GM19328 (cell line): Measurements from ENCODE around the gene SCART1.
"Not testable (repeated sequence)": the region's sequence is repeated elsewhere in the genome, so short reads cannot be mapped to it uniquely, and the experiment has no call there.

ENCODE experiments used
- ATAC-seq: cut with Tn5 transposase; IDR thresholded peaks from one replicate; pipeline ENCODE4 v1.9.1; 2021; ENCODE audit warnings: mild to moderate bottlenecking, moderate library complexity; ENCODE audit not compliant: unreplicated experiment

The SCART1 gene

GRCh38 chr10:133455196-133455595 is 1.5 kb downstream of the SCART1 start:
- ATAC-seq = no peak

- ATAC-seq = no peak
Observed at GRCh38 chr10:133455611-133456031, 1.9 kb downstream of the SCART1 start.

- no peak for ATAC-seq
Observed at GRCh38 chr10:133456041-133456951, 2.6 kb downstream of the SCART1 start.

- ATAC-seq = no peak
Observed at GRCh38 chr10:133457100-133457841, 3.5 kb downstream of the SCART1 start.

- no peak for ATAC-seq
Observed at GRCh38 chr10:133458021-133458709, 4.4 kb downstream of the SCART1 start.

- ATAC-seq = no peak
Observed at GRCh38 chr10:133458710-133459453, 5.1 kb downstream of the SCART1 start.

GRCh38 chr10:133459454-133460207 is 5.9 kb downstream of the SCART1 start:
- no peak for ATAC-seq

GRCh38 chr10:133460208-133460769 is 6.5 kb downstream of the SCART1 start:
- no peak for ATAC-seq

- ATAC-seq = no peak
Observed at GRCh38 chr10:133461027-133461426, 7.3 kb downstream of the SCART1 start.

GRCh38 chr10:133461841-133462240 is 8.1 kb downstream of the SCART1 start:
- ATAC-seq = no peak

- no peak for ATAC-seq
Observed at GRCh38 chr10:133462512-133463305, 9.0 kb downstream of the SCART1 start.

- no peak for ATAC-seq
Observed at GRCh38 chr10:133464582-133465031, 10.9 kb downstream of the SCART1 start.

- no peak for ATAC-seq
Observed at GRCh38 chr10:133465191-133465949, 11.6 kb downstream of the SCART1 start.

- ATAC-seq = no peak
Observed at GRCh38 chr10:133465950-133466474, 12.3 kb downstream of the SCART1 start.

GRCh38 chr10:133466683-133467275 is 13.0 kb downstream of the SCART1 start:
- ATAC-seq = no peak

GRCh38 chr10:133467286-133467911 is 13.7 kb downstream of the SCART1 start:
- ATAC-seq = no peak

- ATAC-seq = not testable (repeated sequence)
Observed at GRCh38 chr10:133469205-133469604, 15.5 kb downstream of the SCART1 start.
